HG02588 (cell line): Measurements from ENCODE around the gene SLC7A6.
"Not testable (repeated sequence)": the region's sequence is repeated elsewhere in the genome, so short reads cannot be mapped to it uniquely, and the experiment has no call there.

Experiments used
- ATAC-seq: cut with Tn5 transposase; IDR thresholded peaks from one replicate; pipeline ENCODE4 v1.9.1; 2021; ENCODE audit warnings: mild to moderate bottlenecking, moderate library complexity; ENCODE audit not compliant: unreplicated experiment

Gene SLC7A6

DNA sequence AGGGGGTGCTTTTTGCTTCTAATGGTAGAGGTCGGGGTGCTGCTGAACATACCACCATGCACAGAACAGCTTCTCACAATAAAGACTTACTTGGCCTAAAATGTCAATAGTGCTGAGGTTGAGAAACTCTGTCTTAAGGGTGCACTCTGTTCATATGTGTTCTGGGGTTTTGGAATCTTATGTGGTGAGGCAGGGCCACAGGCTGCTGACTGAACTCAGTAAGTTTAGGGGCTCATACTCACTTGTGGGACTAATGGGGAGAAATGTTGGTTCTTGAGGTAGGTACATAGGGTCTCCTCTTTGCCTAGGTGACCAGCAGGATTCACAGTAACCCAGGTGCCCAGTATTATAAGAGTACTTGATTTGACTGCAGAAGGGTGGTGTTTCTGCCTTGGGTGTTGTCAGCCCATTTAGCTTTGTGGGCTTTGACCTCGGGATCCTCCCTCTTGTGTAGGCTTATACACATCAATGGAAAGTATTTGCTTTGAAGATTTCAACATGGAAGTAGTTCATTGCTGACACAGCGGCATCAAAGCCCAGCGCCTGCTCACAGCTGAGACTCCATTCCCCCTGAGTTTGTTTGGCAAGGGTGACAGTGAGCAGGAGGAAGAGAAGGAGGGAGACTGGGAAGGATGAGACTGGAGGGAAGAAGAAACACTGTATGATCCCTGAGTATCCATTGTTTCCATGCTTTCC, 17.2 kb downstream of the SLC7A6 start:
- no peak for ATAC-seq

DNA sequence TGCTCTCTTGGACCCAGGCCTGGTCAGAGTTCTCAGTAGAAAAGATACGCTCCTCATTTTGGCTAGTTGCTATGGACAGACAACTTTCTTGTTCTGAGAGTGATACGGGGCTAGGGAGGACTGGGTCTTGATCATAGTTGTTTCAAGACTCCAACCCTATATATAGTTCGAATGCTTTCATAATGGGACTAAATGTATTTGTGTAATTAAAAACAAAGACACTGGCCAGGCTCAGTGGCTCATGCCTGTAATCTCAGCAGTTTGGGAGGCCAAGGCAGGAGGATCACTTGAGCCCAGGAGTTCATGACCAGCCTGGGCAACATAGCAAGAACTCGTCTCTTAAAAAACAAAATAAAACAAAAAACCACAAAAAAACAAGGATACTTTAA, 17.7 kb downstream of the SLC7A6 start:
- no peak for ATAC-seq

DNA sequence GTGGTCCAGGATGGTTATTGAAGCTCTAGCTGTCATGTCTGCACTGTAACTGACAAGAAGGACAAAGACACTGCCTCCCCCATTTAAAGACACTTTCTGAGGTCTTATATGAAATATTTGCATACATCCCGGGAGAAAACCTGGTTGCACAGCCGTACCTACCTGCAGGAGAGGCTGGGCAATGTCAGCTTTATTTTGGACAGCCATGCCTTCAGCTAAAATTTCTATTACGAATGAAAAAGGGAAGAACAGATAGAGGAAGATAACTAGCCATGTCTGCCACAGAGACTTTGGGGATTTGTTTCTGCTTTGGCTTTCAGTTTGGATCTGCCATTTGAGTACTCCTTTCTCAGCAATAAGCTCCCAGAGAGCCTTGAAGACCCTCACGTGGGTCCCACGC, 19.0 kb downstream of the SLC7A6 start:
- ATAC-seq, result no peak

DNA sequence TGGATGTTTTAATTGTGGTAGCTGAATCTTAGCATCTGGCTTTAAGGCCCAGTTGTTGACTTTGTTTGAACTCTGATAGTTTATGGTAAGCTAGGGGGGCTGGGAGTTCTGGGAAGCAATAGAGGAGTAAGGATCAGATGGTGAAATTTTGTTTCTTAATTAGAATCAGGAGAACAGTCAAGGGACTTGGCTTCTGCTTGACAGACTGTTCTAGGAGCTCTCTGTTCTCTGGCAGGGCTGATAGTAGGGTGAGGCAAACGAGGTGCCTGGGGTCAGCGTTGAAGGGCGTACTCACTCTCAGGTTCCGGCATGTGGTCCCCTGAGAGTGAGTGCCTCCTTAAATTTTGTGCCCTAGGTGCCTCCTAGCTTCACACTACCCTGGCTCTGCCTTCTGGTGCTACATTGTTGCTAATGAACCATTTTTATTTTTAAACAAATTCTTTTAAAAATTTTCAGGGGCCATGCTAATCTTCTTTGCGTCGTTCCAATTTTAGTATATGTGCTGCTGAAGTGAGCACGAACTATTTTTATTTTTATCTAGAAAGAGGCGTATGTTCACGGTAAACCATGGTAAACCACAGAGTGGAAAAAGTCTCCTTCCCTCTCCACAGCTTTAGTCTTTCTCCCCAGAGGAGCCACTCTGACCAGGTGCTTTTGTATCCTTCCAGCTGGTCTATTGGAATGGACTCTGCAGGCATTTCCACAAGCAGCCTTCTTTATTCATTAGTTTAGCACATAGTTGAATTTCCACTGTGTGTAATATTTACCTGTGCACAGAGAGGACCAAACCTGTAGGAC, 19.7 kb downstream of the SLC7A6 start:
- ATAC-seq, result peak; percentile 44

DNA sequence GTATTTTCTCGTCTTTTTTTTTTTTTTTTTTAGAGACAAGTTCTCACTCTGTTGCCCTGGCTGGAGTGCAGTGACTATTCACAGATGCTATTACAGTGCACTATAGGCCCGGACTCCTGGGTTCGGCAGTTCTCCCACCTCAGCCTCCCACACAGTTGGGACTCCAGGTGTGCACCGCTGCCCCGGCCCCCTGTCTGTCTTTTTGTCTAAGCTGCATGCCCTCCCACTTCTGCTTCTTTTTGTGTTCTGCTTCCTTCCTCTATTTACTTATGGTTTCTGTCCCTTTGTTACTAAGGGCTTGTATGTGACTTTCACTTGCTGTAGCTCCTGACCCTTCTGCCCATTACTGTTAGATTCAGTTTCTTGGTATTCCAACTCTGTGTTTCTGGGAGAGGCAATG, 20.5 kb downstream of the SLC7A6 start:
- ATAC-seq, result peak; percentile 53

DNA sequence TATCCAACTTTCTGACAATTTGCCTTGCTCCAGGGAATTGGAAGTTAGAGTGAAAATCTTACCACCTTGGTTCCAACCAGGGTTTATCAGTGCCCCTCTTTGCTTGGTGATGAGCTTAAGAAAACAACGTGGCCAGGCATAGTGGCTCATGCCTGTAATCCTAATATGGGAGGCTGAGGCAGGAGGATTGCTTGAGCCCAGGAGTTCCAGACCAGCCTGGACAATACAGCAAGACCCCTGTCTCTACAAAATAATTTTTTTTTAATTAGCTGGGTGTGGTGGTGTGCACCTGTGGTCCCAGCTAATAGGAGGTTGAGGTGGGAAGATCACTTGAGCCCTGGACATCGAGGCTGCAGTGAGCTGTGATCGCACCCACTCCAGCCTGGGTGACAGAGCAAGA, 21.4 kb downstream of the SLC7A6 start:
- ATAC-seq, result no peak

DNA sequence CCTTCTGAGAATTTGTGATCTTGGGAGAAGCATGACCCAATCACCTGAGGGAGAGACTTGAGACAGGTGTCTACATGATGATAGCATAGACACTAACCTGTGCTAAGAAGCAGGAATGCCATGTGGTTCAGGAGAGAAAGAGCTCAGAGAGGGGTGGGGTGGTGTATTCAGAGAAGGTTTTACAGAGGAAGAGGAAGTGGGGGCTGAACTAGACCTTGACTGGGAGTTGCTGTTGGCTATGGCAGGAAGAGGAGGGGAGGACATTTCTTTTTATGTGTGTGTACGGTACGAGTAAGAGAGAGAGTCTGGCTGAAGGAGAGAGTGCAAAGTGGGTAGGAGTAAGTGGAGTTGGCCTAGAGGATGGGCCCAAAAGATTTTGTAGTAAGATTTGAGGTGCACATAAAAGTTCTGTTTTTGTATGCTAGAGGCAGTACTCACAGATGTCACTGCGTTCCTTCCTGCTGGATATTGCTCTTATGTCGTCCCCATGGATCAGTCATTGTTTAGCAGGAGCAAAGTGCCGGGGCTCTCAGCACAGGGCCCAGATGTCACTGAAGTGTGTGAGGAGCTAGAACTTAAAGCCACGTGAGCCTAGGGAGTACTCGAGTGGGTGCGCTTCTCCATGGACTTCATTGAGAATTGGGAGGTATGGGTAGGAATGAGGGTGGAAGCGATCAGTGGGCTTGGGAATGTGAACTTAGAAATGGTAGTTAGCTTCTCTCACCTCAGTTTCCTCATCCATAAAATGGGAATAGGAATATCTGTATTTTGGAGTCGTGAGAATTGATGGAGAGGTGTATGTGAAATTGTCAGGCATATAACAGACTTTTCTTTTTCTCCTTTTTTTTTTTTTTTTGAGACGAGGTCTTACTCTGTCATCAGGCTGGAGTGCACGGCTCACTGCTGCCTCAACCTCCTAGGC, 22.1 kb downstream of the SLC7A6 start:
- no peak for ATAC-seq

DNA sequence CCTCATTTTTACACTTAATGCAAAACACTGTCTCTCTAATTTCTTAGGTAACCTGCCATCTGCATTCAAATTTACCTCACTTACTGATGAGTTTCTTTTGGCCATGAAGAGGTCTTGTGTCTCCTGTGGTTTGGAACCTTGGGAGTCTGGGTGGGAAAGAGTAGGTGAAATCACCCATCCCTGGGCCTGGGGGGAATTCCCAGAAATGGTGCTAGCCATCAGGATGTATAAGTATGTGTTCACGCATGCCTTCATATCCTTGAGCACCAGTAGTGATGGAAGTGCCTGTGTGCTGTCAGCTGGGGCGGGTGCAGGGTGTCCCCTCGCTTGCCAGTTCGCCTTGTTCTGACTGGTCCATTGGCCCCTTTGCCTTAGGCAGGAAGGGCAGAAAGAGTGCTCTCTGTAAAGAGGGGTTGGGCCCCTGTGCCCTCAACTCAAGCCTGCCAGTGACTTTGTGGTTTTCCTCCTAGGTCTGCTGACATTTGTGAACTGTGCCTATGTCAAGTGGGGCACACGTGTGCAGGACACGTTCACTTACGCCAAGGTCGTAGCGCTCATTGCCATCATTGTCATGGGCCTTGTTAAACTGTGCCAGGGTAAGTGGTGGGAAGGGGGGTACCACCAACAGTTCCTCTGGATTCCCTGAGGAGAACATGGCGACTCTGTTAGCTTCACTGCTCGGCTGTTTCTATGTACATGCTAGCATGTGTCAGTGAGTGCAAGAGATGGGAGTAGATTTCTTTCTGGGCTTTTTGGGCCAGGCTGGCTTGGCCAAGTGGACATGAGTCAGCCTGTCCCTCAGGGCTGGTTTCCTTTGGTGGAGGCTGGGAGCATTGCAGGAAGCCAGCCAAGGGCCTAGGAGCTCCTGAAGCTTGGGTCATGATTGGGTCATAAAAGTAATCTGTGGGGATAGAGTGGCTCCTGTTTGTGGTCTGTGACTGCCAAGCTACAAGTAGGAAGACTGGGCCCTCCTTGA, 23.2 kb downstream of the SLC7A6 start:
- ATAC-seq, result no peak

DNA sequence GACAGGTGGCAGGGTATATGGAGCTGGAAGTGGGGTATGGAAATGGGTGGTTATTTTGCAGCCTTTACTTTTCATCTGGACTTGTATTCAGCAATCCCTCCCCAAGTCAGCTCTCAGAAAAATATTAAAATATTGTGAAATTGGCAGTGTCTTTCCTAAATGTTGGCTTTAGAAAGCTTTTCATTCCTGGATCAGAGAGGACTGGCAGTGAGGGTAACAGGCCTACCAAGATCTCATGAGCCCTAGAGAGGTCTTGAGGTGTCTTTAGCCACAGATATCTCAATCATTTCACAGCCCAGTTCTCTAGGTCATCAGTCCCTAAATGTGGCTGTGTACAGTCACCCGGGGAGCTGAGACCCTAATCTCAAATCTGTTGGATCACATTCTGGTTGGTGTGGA, 23.9 kb downstream of the SLC7A6 start:
- no peak for ATAC-seq

DNA sequence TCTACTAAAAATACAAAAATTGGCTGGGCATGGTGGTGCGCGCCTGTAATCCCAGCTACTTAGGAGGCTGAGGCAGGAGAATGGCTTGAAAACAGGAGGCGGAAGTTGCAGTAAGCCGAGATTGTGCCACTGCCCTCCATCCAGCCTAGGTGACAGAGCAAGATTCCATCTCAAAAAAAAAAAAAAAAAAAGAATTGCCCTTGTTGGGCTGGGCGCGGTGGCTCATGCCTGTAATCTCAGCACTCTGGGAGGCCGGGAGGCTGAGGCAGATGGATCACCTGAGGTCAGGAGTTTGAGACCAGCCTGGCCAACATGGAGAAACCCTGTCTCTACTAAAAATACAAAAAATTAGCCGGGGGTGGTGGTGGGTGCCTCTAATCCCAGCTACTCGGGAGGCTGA, 24.5 kb downstream of the SLC7A6 start:
- not testable (repeated sequence) for ATAC-seq

DNA sequence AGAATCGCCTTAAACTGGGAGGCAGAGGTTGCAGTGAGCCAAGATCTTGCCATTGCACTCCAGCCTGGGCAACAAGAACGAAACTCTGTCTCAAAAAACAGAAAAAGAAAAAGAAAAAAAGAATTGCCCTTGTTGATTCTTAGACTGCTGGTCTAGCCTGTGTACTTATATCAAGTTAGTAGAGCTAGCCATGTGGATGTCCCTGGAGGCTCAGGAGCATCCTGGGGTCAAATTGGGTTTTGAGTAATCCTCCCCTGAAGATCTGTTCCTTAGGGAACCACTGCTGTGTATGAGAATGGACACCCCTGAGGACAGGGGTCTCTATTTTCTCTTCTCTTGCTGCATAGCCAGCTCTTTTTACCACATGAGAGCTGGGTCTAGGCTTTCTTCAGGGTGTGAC, 24.9 kb downstream of the SLC7A6 start:
- ATAC-seq, result no peak

DNA sequence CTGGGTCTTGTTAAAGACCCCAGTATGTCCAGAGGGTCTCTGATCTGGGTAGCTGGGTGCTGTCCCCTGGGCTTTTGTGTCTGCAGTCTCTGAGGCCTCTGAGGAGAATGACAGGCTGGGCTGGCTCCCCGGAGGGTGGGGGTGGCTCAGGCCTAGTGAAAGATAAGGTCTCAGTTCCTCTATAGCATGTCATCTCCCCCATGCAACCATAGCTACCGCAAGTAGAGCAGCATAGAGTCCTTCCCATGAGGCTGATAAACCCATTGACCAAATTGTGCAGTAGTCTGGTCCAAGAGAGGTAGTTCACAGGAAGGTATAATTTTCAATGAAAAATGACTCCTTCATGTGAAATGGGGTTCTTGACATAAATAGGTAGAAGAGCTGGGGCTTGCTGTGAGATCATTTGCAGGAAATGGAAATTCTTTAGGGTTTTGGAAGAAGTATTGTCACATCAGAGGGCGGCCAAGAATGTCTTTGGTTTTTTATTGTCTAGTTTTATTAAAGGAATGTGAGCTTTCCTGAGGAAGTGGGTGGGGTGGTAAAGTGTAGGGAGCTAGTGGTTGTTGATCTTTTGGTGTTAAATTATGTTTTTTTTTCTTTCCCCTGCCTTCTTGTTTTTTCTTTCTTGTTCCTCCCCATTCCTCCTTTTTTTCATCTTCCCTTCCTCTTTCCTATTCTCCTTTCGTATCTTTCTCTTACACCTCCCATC, 25.4 kb downstream of the SLC7A6 start:
- ATAC-seq, result peak; percentile 67

DNA sequence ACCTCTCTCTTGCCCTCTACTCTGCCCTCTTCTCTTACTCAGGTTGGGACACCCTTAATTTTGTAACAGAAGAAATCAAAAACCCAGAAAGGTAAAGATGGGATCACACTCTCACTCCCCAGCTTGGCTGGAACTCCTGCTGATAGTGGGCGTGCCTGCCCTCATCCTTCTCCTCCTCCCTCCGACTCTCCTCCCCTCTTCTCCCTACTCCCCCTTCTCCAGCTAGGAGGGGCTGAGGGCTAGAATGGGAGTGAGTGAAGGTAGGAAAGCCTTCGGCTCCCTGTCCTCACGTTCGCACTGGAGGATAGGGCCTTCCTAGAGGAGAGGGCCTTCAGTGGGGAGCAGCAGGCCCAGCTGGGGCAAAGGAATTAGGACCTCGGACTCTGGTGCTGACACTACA, 26.1 kb downstream of the SLC7A6 start:
- ATAC-seq, result no peak

DNA sequence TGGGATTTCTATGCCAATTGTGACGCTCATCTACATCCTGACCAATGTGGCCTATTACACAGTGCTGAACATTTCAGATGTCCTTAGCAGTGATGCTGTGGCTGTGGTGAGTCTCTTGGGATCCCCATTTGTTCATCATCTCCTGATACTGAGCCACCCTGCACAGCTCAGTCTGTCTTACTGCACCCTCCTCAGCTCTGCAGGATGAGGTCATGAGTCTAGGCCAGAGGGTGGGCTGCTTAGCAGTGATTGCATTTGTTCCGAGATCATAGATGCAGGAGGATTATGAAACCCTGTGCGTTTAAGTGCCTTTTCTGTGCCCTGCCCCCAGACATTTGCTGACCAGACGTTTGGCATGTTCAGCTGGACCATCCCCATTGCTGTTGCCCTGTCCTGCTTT, 26.9 kb downstream of the SLC7A6 start:
- no peak for ATAC-seq

DNA sequence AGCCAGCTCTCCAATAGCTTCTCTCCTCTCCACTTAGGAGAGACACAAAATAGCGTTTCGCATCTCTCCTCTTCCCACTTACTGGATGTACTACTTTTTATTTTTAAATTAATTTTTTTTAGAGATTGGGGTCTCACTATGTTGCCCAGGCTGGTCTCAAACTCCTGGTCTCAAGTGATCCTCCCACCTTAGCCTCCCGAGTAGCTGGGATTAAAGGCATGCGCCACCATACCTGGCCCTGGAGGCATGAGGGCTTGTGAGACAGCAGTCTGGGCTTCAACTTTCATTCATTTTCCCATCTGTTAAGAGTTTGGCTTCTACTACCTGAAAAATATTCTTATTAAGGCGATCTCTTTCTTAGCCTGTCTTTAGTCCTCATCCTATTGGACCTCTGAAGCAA, 28.1 kb downstream of the SLC7A6 start:
- no peak for ATAC-seq

DNA sequence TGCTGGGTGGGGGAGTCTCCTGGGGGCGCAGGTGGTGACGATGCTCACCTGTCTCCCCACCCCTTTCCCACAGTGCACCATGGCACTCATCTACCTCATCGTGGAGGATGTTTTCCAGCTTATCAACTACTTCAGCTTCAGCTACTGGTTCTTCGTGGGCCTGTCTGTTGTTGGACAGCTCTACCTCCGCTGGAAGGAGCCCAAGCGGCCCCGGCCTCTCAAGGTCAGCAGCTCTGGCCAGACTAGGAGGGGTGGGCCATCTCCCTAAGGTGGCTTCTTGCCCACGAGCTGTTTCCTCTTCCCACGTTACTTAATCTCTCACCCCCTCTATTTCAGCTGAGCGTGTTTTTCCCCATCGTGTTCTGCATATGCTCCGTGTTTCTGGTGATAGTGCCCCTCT, 32.0 kb downstream of the SLC7A6 start:
- no peak for ATAC-seq

DNA sequence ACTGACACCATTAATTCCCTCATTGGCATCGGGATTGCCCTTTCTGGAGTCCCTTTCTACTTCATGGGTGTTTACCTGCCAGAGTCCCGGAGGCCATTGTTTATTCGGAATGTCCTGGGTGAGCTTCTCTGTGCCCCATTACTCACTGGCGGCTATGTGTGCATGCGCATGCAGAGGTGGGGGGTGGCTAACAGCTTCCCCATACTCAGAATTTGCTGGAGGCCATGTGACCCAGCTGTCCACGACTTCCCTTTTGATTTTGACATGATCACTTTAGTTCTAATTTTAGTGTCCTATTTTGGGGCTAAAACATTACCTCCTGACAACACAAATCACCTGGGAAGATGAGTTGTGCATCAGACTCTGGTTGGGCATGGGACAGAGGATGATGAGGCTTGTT, 32.4 kb downstream of the SLC7A6 start:
- ATAC-seq, result no peak

DNA sequence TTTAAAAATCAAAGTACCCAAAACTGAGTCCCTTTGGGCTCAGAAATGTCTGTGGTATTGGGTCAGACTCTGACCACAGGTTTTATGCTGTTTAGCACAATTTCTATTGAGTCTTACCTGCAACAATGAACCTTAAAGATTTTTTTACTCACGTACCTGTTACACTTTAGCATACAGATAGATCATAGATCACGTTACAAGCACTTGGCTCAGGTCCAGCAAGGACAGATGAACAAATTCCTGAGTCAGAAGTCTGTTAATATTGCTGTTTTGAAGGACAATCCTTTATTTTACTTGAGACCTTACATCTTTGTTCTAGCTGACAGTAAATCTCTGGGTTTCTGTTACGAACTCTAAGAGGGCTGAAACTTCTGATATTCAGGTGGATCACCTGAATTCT, 33.6 kb downstream of the SLC7A6 start:
- no peak for ATAC-seq

DNA sequence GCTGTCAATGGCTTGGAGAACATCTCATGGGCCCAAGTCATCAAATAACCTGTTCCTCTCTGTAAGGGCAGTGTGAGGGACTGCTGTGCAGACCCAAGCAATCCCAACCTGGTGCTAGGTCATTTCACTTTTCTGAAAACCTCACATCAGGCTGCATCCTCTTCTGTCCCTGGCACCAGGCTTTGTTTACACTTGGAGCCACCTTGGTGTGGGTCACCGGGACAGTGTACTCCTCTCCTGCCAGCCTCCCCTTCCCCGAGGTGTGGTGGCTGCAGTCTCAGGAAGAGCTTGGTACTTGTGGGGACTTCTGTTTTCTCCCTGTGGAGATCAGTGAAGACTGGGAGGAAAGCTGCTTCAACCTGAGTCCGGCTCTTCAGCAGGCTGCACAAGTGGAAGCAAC, 34.0 kb downstream of the SLC7A6 start:
- no peak for ATAC-seq
